Kasumi-1 (cell line): ENCODE measurements around the gene GPC5.

Experiments
- DNase-seq, 2 experiments: peaks; one replicate each; lab custom pipeline; 2025; lab: John Stamatoyannopoulos, UW

The GPC5 gene

DNA sequence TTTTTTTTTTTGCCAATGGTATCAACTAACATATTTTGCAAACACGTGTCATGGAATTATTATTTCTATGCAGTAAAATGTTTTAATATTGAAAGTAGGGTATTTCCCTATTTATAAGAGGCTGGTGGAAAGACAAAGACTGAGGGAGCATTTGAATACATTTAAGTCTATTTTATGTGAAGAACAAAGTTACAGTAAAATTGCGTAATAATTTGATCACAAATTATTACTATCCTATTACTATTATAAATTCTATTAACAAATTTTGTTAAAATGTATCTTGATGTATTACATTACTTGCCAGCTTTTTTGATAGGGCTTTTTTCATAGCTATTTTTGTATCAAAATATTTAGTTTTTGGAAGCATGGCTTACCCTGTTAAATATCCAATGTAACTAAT lies 58.4 kb downstream of the GPC5 start:
- DNase-seq = no peak

DNA sequence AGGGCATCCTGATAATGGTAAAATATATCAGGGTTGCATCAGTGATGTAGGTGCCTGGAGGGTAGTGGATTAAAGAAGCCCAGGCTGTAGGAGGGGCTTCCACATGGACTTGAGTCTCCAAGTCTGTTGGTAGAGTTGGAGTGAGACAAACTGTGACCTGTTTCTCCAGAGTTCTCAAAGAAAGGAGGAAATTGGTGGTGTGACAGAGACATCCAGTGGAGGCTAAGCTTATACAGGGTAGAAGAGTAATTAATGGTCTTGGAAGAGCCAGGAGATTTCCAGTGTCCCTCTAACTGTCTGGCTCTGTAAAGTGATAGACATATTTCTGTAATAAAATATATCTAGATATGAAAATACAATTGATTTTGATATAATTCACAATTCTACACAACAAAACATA lies 61.1 kb downstream of the GPC5 start:
- DNase-seq = peak in 1 of 2 experiments; percentile 31

DNA sequence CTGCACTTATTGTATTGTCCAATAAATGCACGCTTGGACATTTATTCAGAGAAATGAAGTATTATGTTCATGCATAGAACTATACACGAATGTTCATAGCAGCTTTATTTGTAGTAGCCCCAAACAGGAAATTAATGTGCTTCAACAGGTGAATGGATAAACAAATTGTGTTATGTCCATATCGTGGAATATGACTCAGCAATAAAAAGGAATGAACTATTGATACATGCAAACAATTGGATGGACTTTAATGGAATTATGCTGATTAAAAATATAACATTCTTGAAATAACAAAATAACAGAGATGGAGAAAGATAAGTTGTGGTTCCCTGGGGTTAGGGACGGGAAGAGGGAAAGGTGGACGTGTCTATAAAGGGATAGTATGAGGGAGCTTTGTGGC lies 65.9 kb downstream of the GPC5 start:
- DNase-seq = no peak

DNA sequence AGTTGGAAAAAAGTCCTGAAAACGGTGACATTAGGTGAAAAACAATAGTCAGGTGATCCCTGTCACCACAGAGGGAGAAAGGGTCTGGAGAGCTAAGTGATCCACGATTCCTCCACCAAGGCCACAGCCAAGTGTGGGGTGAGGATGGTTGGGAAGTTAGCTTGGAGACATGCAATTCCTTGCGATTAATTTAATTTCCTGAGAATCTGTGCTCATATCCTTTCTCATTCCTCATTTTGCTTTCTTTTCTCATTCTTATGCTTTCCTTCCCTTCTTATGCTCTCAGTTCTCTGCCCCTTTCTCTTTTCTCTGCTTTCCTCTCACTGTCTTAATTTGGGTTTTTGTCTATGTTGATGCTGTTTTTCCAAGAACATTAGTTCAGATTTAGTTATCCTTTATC lies 68.8 kb downstream of the GPC5 start:
- no peak for DNase-seq

DNA sequence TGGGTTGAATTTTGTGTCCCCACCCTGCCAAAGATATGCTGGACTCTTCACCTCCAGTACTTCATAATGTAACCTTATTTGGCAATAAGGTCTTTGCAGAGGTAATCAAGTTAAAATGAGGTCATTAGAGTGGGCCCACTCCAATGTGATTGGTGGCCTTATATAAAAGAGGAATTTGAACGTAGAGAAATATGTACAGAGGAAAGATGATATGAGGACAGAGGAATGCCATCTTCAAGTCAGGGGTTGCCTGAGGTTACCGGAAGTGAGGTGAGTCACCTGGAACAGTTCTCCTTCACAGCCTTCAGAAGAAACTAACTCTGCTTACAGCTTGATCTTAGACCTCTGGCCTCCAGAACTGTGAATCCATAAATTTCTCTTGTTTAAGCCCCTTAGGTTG lies 69.9 kb downstream of the GPC5 start:
- no peak for DNase-seq

DNA sequence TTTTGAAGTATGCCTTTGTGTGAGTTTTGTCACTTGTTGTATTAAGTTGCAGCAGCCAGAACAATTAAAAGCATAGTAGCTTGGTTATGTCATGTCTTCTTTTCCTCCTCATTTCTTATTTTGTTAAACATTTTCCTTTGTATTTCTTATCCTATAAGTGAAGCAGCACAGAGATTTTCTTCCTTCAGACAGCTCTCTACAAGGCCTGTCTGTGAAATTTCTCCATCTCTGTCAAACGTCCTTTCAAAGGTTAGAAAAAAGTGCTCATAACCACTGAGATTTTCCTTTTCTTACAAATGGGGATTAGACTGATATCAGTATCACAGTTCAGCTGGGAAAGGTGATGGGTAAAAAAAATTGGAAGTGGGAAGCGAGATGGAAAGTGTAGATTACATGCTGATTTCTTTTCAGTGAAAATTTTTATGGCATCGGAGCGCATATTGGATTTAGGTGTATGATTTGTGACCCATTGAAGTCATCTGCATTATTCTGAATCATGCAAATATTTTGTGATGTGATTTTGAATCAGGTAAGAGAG lies 71.7 kb downstream of the GPC5 start:
- no peak for DNase-seq

DNA sequence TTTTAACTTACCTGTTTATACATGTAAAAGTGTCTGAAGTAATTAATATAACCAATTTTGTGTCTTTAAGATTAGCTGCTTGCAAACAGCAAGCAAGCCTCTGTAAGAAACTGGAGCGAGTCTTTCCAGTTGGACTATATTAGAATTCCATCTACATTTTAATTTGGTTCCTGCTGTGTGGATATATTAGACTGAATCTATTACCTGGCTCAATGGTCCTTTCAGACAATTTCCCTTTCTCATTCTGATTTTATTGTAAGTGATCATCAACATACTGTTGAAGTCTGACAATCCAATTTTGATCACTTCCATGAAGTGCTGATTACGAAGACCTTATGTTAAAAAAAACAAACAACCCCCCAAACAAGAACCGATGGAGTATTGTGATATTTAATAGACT lies 72.3 kb downstream of the GPC5 start:
- DNase-seq = no peak

DNA sequence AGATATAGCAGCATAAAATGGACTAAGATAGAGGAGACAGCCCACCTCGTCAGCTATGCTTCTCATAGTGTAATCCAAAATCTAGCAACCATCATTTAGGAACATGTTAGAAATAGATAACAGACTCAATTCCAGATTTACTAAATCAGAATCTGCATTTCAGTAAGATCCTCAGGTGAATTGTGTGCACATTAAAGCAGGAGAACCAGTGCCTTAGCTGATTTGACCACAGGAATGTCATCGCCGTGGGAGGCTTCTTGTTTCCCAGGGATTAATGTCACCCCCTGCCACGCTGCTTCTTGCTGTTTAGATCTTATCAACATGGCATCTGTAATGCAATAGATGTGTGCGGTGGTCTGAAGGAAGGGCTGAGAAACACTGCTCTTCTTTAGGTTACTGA lies 84.0 kb downstream of the GPC5 start:
- no peak for DNase-seq

DNA sequence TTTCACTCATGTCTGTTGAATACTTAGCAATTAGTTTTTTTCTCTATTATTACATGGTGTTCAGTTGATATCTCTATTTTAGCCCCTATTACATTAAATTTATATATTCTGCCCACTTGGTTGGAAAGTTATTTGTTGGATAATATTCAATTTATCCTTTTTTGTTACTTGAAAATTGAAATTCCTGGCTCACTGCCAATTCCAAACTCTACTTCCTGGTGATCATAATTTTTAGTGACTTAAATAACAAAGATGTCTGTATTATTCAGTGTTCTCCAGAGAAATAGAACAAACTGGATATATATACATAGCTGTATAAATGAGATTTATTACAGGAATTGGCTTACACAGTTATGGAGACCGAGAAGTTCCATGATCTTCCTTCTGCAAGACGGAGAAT lies 93.6 kb downstream of the GPC5 start:
- no peak for DNase-seq

DNA sequence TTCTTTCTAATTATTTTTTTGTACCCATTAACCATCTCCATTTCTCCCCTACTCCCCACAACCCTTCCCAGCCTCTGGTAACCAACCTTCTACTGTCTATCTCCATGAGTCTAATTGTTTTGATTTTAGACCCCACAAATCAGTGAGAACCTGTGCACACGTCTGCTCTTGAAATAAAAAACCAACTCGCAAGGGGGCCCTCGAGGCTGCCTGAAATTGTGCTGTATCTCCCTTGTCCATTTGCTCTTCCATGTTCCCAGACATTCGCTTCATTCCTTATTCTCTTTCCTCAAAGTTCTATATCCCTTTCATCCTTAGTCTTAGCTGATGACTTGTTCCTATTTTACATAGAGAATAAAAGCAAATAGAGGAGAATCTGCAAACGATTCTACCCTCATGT lies 95.0 kb downstream of the GPC5 start:
- no peak for DNase-seq

DNA sequence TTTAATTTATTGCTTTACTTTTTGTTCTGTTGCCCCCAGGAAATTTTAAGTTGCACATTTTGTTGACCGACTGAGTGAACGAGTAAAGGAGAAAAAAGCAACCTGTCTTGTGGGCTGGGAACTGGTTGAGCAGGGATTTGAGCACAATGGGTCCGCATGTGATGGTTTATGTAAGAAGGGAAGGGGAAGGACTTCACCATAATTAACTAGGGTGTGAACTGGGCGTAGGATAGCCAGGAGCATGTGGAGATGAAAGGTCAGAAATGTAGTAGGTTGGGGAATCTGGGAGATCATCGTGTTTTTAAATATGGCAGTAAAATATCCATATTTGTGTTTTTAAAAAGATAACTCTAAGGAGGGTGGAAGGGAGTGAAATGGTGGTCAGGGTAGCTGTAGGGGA lies 99.9 kb downstream of the GPC5 start:
- DNase-seq = no peak

DNA sequence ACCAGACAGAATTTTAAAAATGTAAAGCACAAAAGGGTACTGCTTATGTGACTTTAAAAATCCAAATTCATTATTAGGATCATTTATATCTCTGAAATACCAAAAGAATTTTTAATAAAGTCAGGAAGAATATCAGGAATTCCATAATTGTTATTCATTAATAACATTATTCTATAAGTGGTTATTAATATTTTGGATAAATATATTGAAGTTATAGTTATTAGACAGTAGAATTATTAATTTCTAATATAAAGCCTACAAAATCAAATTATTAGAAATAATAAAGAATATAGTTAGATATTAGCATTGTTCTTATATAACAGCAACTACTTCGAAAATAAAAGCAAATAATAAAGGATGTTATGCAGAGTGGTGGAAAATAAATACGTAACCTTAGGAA lies 105.8 kb downstream of the GPC5 start:
- DNase-seq = no peak

DNA sequence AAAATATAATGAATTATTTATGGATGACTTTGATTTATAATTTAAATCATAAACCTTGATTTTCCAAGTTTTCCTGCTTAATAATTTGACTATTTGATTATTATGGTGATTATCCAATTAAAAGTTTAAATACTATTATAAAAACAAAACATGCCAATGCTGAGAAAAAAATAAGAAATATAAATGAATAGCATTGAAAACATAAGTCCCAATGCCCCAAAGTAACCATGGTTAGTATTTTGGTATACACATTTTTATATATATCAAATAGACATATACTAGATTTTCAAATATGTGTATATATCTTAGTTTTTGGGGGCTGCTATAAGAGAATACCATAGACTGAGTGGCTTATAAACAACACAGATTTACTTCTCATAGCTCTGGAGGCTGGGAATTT lies 108.3 kb downstream of the GPC5 start:
- no peak for DNase-seq

DNA sequence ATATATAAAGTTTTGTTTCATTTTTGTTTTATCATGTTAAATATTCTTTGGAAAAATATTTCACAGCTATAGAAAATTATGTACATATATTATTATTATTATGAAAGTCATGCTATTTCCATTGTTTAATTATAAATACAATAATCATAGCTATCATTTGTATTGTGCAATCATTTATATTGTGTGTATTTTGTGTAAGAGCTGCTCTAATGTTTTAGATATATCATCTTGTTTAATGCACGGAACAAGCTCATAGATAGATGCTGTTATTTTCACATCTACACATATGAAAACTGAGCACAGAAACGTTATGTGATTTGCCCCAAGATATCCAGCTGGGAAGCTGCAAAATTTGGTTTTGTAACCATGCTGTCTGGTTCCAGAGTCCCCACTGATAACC lies 111.6 kb downstream of the GPC5 start:
- no peak for DNase-seq

DNA sequence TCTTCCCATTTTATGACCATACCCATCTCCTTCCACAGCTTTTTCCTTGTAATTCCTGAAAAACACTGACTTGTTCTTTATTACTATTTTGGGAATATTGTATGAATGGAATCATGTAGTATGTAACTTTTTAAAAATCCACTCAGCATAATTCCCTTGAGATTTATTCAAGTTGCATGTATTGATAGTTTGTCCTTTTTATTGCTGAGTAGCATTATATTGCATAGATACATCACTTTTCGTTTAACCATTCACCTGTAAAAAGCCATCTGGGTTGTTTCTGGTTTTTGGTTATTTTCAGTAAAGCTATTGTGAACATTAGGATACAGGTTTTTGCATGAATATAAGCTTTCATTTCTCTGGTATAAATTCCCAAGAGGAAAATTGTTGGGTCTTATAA lies 115.4 kb downstream of the GPC5 start:
- no peak for DNase-seq

DNA sequence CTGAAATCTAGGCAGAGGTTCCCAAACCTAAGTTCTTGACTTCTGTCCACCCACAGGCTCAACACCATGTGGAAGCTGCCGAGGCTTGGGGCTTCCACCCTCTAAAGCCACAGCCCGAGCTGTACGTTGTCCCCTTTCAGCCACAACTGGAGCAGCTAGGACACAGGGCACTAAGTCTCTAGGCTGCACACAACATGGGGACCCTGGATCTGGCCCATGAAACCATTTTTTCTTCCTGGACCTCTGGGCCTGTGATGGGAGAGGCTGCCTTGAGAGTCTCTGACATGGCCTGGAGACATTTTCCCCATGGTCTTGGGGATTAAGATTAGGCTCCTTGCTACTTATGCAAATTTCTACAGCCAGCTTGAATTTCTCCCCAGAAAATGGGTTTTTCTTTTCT lies 118.4 kb downstream of the GPC5 start:
- DNase-seq = no peak

DNA sequence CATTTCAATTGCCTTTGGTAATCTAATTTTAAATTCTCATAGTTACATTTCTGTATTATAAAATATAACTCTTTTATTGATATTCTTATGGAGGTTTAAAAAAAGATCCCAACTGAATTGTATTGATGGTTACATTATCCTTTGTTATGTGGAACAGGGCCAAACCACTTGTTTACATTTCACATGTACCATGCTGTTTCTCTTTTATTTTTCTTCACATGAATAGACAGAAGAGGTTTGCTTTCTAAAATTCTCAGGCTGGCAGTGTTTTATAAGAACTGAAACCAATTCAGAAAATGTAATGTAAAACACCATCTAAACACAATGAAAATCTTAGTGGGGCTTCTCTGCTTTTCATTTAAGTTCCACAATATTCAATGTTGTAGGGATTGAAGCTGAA lies 122.5 kb downstream of the GPC5 start:
- no peak for DNase-seq

DNA sequence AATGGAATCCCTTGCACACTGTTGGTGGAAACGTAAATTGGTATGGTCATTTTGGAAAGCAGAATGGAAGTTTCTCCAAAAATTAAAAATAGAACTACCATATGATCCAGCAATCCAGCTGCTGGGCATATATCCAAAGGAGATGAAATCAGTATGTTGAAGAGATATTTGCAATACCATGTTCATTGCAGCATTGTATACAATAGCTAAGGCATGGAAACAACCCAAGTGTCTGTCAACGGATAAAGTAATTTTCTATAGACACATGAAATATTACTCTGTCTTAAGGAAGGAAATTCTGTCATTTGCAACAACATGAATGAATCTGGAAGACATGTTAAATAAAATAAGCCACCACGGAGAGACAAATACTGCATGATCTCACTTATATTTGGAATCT lies 124.7 kb downstream of the GPC5 start:
- no peak for DNase-seq

DNA sequence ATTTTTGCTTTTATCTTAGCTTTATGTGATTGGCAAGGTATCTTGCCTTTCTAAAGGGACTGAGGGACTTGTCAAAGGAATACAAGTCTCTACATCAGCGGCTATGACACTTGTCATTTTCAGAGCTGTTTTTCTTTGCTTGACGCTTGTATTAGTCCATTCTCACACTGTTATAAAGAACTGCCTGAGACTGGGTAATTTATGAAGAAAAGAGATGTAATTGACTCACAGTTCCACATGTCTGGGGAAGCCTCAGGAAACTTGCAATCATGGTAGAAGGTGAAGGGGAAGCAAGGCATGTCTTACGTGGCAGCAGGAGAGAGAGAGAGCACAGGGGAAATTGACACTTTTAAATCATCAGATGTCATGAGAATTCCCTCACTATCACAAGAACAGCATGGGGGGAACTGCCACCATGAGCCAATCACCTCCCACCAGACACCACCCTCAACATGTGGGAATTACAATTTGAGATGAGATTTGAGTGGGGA lies 128.2 kb downstream of the GPC5 start:
- DNase-seq = no peak

DNA sequence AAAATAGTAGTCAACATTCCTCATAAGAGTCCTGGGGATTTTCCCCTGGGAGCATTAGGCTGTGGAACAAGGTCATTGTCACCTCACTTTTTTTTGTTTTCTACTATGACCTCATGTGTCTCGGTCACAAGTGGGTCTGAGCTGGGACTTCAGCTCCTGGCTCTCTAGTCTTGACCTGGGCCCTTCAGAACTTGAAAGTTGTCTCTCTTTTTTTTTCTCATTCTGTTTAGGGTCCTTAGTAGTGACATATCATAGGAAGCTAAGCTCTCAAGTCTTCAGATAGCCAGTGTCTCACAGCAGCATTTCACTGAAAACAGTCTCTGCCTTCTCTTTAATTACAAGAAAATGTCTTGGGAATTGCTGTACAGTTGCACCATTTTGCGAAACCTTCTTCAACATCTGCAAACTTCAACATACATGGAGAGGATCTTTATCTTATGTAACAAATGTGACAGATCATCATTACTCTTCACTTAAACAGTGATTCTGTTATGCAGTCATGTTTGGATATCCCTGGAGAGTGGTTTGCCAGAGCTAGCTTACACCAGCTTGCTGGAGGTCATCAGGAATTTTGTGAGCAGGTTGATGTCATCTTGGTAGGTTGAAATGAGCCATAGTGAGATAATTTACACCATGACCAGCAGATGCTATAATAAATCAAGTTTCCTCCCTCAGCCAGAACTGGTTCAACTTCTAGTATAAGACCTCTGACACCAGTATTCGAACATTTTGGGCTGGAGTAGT lies 131.5 kb downstream of the GPC5 start:
- DNase-seq = no peak

DNA sequence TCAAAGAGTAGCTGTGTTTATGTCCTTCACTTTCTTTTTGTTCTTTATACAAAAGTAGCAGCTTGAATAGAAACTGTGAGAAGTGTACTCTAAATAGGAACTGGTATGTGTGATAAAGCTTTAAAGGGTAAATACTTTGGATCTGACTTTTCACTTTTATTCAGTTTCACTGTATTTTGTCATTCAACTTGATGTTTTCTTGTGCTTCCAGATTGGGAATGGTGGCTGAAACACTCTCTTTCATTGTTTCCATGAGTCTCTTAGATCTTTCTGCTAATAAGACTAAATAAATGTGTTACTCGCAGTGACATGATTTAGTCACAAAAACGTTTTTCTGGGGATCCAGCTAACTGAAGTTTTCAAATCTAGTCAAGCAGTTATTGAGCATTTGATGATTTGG lies 133.2 kb downstream of the GPC5 start:
- no peak for DNase-seq

DNA sequence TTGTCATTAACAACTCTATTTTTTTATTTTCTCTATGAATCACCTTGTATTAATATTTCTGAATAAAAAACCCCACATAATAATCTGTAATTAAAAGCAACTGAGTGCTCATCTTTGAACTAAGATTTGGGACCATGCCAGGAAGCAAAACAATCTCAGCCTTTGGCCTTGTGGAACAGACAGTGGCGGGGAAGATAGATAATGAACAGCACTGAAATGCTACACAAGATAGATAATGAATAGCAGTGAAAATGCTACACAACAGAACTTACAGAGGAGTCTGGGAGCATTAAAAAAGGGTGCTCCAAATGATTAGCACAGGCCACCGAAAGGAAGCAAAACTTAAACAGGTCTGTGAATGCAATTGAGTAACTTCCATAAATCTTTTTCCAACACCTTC lies 134.9 kb downstream of the GPC5 start:
- no peak for DNase-seq

DNA sequence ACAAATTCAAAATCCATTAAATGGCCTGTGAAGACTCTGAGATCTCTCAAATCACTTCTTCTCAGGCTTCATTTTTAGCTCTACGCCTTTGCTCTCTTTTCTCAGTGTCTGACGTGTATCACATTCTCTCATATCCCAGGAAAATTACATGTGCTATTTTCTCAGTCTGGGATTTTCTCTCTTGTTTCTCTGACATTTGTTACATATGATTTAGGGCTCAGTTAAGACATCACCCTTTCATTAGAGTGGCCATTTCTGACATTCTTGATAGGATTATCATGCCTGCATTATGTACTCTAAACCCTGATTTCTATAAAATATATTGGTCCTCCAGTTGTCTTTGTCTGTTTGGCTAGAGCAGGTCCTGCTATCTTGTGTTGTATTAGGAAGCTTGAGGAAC lies 136.6 kb downstream of the GPC5 start:
- DNase-seq = no peak

DNA sequence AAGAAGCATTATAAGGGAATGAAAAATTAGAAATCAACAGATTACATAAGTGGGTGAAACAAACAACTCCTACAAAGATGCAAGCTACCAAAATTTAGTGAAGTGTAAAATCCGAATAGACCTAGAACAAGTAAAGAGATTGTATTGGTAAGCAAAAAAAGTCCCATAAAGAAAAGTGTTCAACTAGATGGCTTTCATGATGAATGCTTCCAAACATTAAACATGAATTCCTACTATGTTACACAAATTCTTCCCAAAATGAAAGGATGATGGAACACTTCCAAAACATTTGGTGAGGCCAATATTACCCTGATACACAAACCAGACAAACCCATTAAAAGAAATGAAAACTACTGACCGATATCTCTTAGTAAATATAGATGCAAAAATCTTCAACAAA lies 139.0 kb downstream of the GPC5 start:
- no peak for DNase-seq
